HCT116 (cell line): ENCODE data around the gene S1PR1. TPM values are rescaled to one million over a fixed set of nuclear protein-coding genes. Genes with fewer than 3 reads are reported as not detected.

ENCODE experiments used
- ATAC-seq: fragments of 200-7000 bp; cut with Tn5 transposase; 2 replicates; pipeline ENCODE4 v1.9.1; 2020; ENCODE audit warnings: mild to moderate bottlenecking, moderate library complexity
- BruUV-seq: library from RNA; stranded (reverse); fragments of 400-500 nt; replicated peaks from 2 replicates; lab custom pipeline; 2021; lab: Mats Ljungman, UMichigan
- CTCF ChIA-PET: fragments of 300-600 bp; sonication (Branson Sonifier 250); formaldehyde crosslinking; loops from one replicate; lab custom pipeline; 2021; ENCODE audit warnings: antibody characterized with exemption; lab: Charles Lee
- POLR2A ChIA-PET: fragments of 300-600, 350-600 bp; sonication (Branson Sonifier 250); formaldehyde crosslinking; loops from one replicate; lab custom pipeline; 2021; ENCODE audit warnings: antibody characterized with exemption; lab: Charles Lee
- RAD21 ChIA-PET, 2 experiments: fragments of 300-600 bp; sonication (Branson Sonifier 250); formaldehyde crosslinking; loops; one replicate each; lab custom pipeline; 2023; ENCODE audit warnings: low total read pairs in 2 of 2; ENCODE audit not compliant: uncharacterized antibody in 2 of 2, unreplicated experiment in 2 of 2, low non-redundant PET in 1 of 2; lab: Charles Lee
- DNase-seq: peaks from one replicate; pipeline ENCODE4 v3.0.0-alpha.2; 2010; ENCODE audit warnings: low read depth, low spot score
- H2AFZ ChIP-seq: fragments of 200-600 bp; shearing (Covaris generic), sonication (generic); 2 replicates; pipeline ENCODE4 v1.6.1; 2017; ENCODE audit warnings: low read depth, mixed run types, mixed read lengths, antibody characterized with exemption, low read length; ENCODE audit not compliant: poor library complexity, severe bottlenecking
- H3K27ac ChIP-seq: 2 replicates; pipeline ENCODE4 v1.5.1; 2012; ENCODE audit warnings: low read depth, low read length
- H3K27me3 ChIP-seq: fragments of 200-600 bp; sonication (generic); 2 replicates; pipeline ENCODE4 v1.6.1; 2016; ENCODE audit warnings: mixed run types, low read length, mixed read lengths; ENCODE audit not compliant: insufficient read depth
- H3K36me3 ChIP-seq, 2 experiments: fragments of 200-500 bp in 1 of 2; fragments of 200-600 bp in 1 of 2; sonication (Bioruptor generic) in 1 of 2; sonication (generic) in 1 of 2; 2 replicates each; pipeline versions ENCODE4 v1.5.1 to v1.6.1; 2014 to 2016; ENCODE audit warnings: low read length in 2 of 2, inconsistent platforms in 1 of 2, mixed read lengths in 1 of 2, mixed run types in 1 of 2; ENCODE audit not compliant: insufficient read depth in 2 of 2, control insufficient read depth in 1 of 2
- H3K4me1 ChIP-seq, 2 experiments: fragments of 200-600 bp in 1 of 2; sonication (generic) in 1 of 2; 2 replicates each; pipeline versions ENCODE4 v1.5.1 to v1.6.1; 2012 to 2017; ENCODE audit warnings: low read length in 2 of 2, inconsistent platforms in 1 of 2, mild to moderate bottlenecking in 1 of 2, mixed read lengths in 1 of 2, mixed run types in 1 of 2, moderate library complexity in 1 of 2; ENCODE audit not compliant: insufficient read depth in 2 of 2, control insufficient read depth in 1 of 2
- H3K4me2 ChIP-seq: fragments of 200-600 bp; sonication (generic); 2 replicates; pipeline ENCODE4 v1.6.1; 2017; ENCODE audit warnings: mixed run types, low read length, mixed read lengths
- H3K4me3 ChIP-seq, 2 experiments: fragments of 200-600 bp in 1 of 2; sonication (generic) in 1 of 2; replicated peaks in 1 of 2; 2 replicates each; pipeline ENCODE4 v1.5.1; 2011 to 2016; ENCODE audit warnings: low read length in 2 of 2, control low read depth in 1 of 2, low read depth in 1 of 2, mild to moderate bottlenecking in 1 of 2, mixed read lengths in 1 of 2, mixed run types in 1 of 2
- H3K79me2 ChIP-seq: fragments of 200-600 bp; sonication (generic); 2 replicates; pipeline ENCODE4 v1.6.1; 2017; ENCODE audit warnings: mild to moderate bottlenecking, mixed run types, low read length, moderate library complexity, mixed read lengths; ENCODE audit not compliant: insufficient read depth
- H3K9ac ChIP-seq: fragments of 200-600 bp; sonication (generic); 2 replicates; pipeline ENCODE4 v1.6.1; 2016; ENCODE audit warnings: low read length, mixed read lengths
- H3K9me2 ChIP-seq: fragments of 200-600 bp; sonication (generic), shearing (Covaris generic); 2 replicates; pipeline ENCODE4 v1.6.1; 2017; ENCODE audit warnings: mixed run types, mild to moderate bottlenecking, moderate library complexity; ENCODE audit not compliant: insufficient read depth
- H3K9me3 ChIP-seq, 2 experiments: fragments of 200-500 bp in 1 of 2; fragments of 200-600 bp in 1 of 2; sonication (Bioruptor generic) in 1 of 2; sonication (generic) in 1 of 2; 2 replicates each; pipeline ENCODE4 v1.6.1; 2014 to 2017; ENCODE audit warnings: low read length in 2 of 2, mixed read lengths in 2 of 2, inconsistent platforms in 1 of 2, low read depth in 1 of 2, mild to moderate bottlenecking in 1 of 2, mixed run types in 1 of 2, moderate library complexity in 1 of 2; ENCODE audit not compliant: control insufficient read depth in 1 of 2, insufficient read depth in 1 of 2
- H4K20me1 ChIP-seq: fragments of 200-600 bp; sonication (generic), shearing (Covaris generic); 2 replicates; pipeline ENCODE4 v1.6.1; 2017; ENCODE audit warnings: mixed run types, mild to moderate bottlenecking, moderate library complexity; ENCODE audit not compliant: insufficient read depth
- CBX3 ChIP-seq: IDR thresholded peaks from 2 replicates; pipeline ENCODE4 v1.6.1; 2012; ENCODE audit warnings: low read depth
- CEBPB ChIP-seq: IDR thresholded peaks from 2 replicates; pipeline ENCODE4 v1.6.1; 2012; ENCODE audit warnings: low read depth
- EGR1 ChIP-seq: IDR thresholded peaks from 2 replicates; pipeline ENCODE4 v1.6.1; 2012; ENCODE audit warnings: low read depth
- ELF1 ChIP-seq: IDR thresholded peaks from 2 replicates; pipeline ENCODE4 v1.6.1; 2012; ENCODE audit warnings: low read depth, borderline replicate concordance
- EZH2phosphoT487 ChIP-seq: fragments of 200-600 bp; IDR thresholded peaks from 2 replicates; pipeline ENCODE4 v1.6.1; 2018; ENCODE audit warnings: antibody characterized with exemption, borderline replicate concordance
- JUND ChIP-seq: IDR thresholded peaks from 2 replicates; pipeline ENCODE4 v1.6.1; 2012
- MAX ChIP-seq: IDR thresholded peaks from 2 replicates; pipeline ENCODE4 v1.6.1; 2012
- POLR2A ChIP-seq: IDR thresholded peaks from 2 replicates; pipeline ENCODE4 v1.7.0; 2011; ENCODE audit warnings: borderline replicate concordance; ENCODE audit not compliant: insufficient read depth, insufficient read length; ENCODE audit errors: extremely low read depth
- REST ChIP-seq: IDR thresholded peaks from 2 replicates; pipeline ENCODE4 v1.6.1; 2012; ENCODE audit warnings: low read depth
- SIN3A ChIP-seq: IDR thresholded peaks from 2 replicates; pipeline ENCODE4 v1.6.1; 2012; ENCODE audit warnings: low read depth
- TCF7L2 ChIP-seq: IDR thresholded peaks from 2 replicates; pipeline ENCODE4 v1.7.0; 2011; ENCODE audit warnings: borderline replicate concordance, inconsistent platforms; ENCODE audit not compliant: insufficient read depth, insufficient read length; ENCODE audit errors: extremely low read depth
- ZBTB33 ChIP-seq: IDR thresholded peaks from 2 replicates; pipeline ENCODE4 v1.6.1; 2011; ENCODE audit warnings: mild to moderate bottlenecking, low read length, moderate library complexity; ENCODE audit not compliant: insufficient replicate concordance; ENCODE audit errors: extremely low read depth
- ZFX ChIP-seq: fragments of 450-650 bp; IDR thresholded peaks from 2 replicates; pipeline ENCODE4 v1.6.1; 2017
- intact Hi-C: fragments of 100-400 bp; cut with micrococcal nuclease; formaldehyde crosslinking; loops from 2 replicates; pipeline ENCODE4 v1.10.0; 2022
- total RNA-seq: library from RNA; stranded (reverse); gene quantifications from one replicate; pipeline ENCODE4 v1.2.1, GENCODE V29; 2021; ENCODE audit not compliant: unreplicated experiment
- TF ChIP-seq, protein P1 (sequence below): IDR thresholded peaks from 2 replicates; pipeline ENCODE4 v1.6.1; 2012

Gene S1PR1
- total RNA-seq, 1 experiment from 2014 or later: 0.61 TPM

DNA sequence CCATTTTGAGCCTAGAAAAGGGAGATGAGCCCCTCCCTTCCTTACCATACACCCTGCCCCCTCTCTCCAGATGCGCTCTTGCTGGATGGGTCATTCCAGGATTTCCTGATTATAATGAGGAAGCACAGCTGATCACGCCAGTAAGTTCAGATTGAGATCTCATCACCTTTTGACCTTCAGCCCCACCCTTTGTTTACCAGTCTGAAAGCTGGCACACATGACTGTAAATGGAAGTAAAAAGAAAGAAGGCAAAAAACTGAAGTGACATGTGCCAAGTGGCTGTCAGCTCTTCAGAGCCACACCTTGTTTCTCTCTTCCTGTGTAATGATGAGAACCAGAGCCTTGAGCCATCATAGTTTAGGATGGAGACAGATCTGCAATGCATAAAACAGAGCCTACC is 27.9 kb downstream of the S1PR1 start:
- no peak overlapping the region for H3K27ac ChIP-seq
- POLR2A ChIA-PET: no interaction called here
- RAD21 ChIA-PET: no interaction called here
- no peaks in the 10 kb centered on the region for H4K20me1 ChIP-seq
- no peak overlapping the region for H3K4me2 ChIP-seq
- H3K9me2 ChIP-seq: no peaks in the 10 kb centered on the region
- peaks cover 0 to 4% of the 10 kb centered on the region in 2 experiments; a peak in 2 of 4 replicates for H3K4me1 ChIP-seq
- no peaks in the 10 kb centered on the region for H3K79me2 ChIP-seq
- no TSS peak for BruUV-seq
- H3K4me3 ChIP-seq: no peak overlapping the region
- no peak for TF ChIP-seq JUND
- no peak for TF ChIP-seq EGR1
- no peak for TF ChIP-seq ZFX
- TF ChIP-seq MAX: no peak
- no peak for TF ChIP-seq EZH2phosphoT487
- no peak for TF ChIP-seq ZBTB33
- CTCF ChIA-PET: no interaction called here
- no peak overlapping the region for H3K9ac ChIP-seq
- ATAC-seq: no peak
- no peak overlapping the region for H2AFZ ChIP-seq
- H3K27me3 ChIP-seq: no peaks in the 10 kb centered on the region
- H3K9me3 ChIP-seq: no peaks in the 10 kb centered on the region
- no peak for DNase-seq
- H3K36me3 ChIP-seq: no peaks in the 10 kb centered on the region
- intact Hi-C loops: no loop called here

DNA sequence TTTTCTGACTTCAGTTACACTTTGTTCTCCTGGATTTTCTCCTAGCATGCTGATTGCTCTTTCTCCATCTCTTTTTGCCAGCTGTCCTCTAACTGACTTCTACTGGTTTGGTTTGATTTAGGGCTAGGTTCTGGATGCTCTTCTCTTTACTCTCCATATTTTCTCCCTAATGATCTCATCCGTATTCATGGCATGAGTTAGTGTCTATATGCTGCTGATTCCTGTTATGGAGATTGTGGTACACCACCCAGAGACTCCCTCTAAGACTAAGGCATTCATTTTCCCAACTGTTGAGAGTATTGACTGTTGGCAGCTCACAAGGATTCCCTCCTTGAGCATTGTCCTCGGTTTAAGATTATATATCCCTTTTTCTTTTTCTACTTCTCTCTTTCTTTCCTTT is 28.9 kb downstream of the S1PR1 start:
- DNase-seq (no peak), ATAC-seq (no peak)
- ChIA-PET RAD21 (no interaction called here), CTCF (no interaction called here), POLR2A (no interaction called here)
- BruUV-seq: no TSS peak
- no peaks in the 10 kb centered on the region for H4K20me1 ChIP-seq
- no peaks in the 10 kb centered on the region for H3K27me3 ChIP-seq
- H3K79me2 ChIP-seq: no peaks in the 10 kb centered on the region
- no peak overlapping the region for H2AFZ ChIP-seq
- intact Hi-C loops: no loop called here
- no peaks in the 10 kb centered on the region for H3K9me3 ChIP-seq
- H3K4me3 ChIP-seq: no peak overlapping the region
- H3K27ac ChIP-seq: no peak overlapping the region
- H3K9me2 ChIP-seq: no peaks in the 10 kb centered on the region
- no peak overlapping the region for H3K9ac ChIP-seq
- TF ChIP-seq EZH2phosphoT487 (no peak), SIN3A (no peak), ELF1 (no peak), MAX (no peak), POLR2A (no peak), CBX3 (no peak), TCF7L2 (no peak), ZFX (no peak), EGR1 (no peak), REST (no peak), CEBPB (no peak)
- TF ChIP-seq, protein P1, sequence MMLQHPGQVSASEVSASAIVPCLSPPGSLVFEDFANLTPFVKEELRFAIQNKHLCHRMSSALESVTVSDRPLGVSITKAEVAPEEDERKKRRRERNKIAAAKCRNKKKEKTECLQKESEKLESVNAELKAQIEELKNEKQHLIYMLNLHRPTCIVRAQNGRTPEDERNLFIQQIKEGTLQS: no peak
- no peaks in the 10 kb centered on the region for H3K36me3 ChIP-seq
- H3K4me2 ChIP-seq: no peak overlapping the region
- H3K4me1 ChIP-seq: no peaks in the 10 kb centered on the region
